DMS53 (cell line): ENCODE data around the gene WDR27.
A peak's percentile ranks its signal among the peaks of the same experiment; 100 is the strongest.
"Not testable (repeated sequence)": the region's sequence is repeated elsewhere in the genome, so short reads cannot be mapped to it uniquely, and the experiment has no call there.

ENCODE experiments used
- DNase-seq: peaks from one replicate; lab custom pipeline; 2025; lab: John Stamatoyannopoulos, UW

WDR27 gene

GRCh38 chr6:169520104-169520503, 181.7 kb downstream of the WDR27 start:
- DNase-seq: peak; percentile 16

GRCh38 chr6:169518451-169518850, 183.4 kb downstream of the WDR27 start:
- no peak for DNase-seq

- DNase-seq: no peak
Observed at GRCh38 chr6:169513478-169514193, 188.2 kb downstream of the WDR27 start.

- DNase-seq: not testable (repeated sequence)
Observed at GRCh38 chr6:169511785-169512184, 190.0 kb downstream of the WDR27 start.

GRCh38 chr6:169510871-169511270, 191.0 kb downstream of the WDR27 start:
- DNase-seq: no peak

- no peak for DNase-seq
Observed at GRCh38 chr6:169508452-169508851, 193.4 kb downstream of the WDR27 start.

- DNase-seq: no peak
Observed at GRCh38 chr6:169503422-169504152, 198.2 kb downstream of the WDR27 start.

GRCh38 chr6:169502445-169502844, 199.4 kb downstream of the WDR27 start:
- no peak for DNase-seq

- no peak for DNase-seq
Observed at GRCh38 chr6:169501777-169502313, 200.0 kb downstream of the WDR27 start.

GRCh38 chr6:169501128-169501527, 200.7 kb downstream of the WDR27 start:
- no peak for DNase-seq

- no peak for DNase-seq
Observed at GRCh38 chr6:169500688-169501087, 201.1 kb downstream of the WDR27 start.

- DNase-seq: no peak
Observed at GRCh38 chr6:169499848-169500247, 202.0 kb downstream of the WDR27 start.

GRCh38 chr6:169498916-169499513, 202.8 kb downstream of the WDR27 start:
- no peak for DNase-seq

GRCh38 chr6:169495601-169496000, 206.2 kb downstream of the WDR27 start:
- no peak for DNase-seq

- DNase-seq: no peak
Observed at GRCh38 chr6:169494038-169494437, 207.8 kb downstream of the WDR27 start.

GRCh38 chr6:169491482-169491881, 210.3 kb downstream of the WDR27 start:
- DNase-seq: no peak

- DNase-seq: no peak
Observed at GRCh38 chr6:169490830-169491229, 211.0 kb downstream of the WDR27 start.

GRCh38 chr6:169490246-169490641, 211.6 kb downstream of the WDR27 start:
- DNase-seq: no peak

GRCh38 chr6:169489563-169490245, 212.1 kb downstream of the WDR27 start:
- DNase-seq: no peak

- peak; percentile 2 for DNase-seq
Observed at GRCh38 chr6:169487579-169488436, 214.0 kb downstream of the WDR27 start.

- no peak for DNase-seq
Observed at GRCh38 chr6:169479783-169480495, 221.9 kb downstream of the WDR27 start.
